ENCODE results near the gene SCT. TPM values are rescaled to one million over a fixed set of nuclear protein-coding genes. Genes with fewer than 3 reads are reported as not detected.

The SCT gene
- total and polyA plus RNA-seq, 2 donors (not counting 3 experiments of a cell fraction or from before 2014, with no cell fraction given) = not detected

DNA sequence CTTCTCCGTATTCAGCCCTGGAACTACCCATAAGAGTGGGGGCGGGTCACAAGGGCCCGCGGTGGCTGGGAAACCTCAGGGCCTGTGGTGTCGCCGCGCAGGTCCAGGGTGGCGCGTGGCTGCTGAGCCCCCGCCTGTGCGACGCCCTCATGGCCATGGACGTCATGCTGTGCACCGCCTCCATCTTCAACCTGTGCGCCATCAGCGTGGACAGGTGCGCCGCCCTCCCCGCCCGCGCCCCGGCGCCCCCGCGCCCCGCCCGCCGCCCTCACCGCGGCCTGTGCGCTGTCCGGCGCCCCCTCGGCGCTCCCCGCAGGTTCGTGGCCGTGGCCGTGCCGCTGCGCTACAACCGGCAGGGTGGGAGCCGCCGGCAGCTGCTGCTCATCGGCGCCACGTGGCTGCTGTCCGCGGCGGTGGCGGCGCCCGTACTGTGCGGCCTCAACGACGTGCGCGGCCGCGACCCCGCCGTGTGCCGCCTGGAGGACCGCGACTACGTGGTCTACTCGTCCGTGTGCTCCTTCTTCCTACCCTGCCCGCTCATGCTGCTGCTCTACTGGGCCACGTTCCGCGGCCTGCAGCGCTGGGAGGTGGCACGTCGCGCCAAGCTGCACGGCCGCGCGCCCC, 12.5 kb upstream of the SCT start:
- Histone ChIP-seq H3K9me1 (replicated peaks; ENCODE audit: control insufficient read depth, extremely low read depth, insufficient read depth, low read length) (no peaks in the 10 kb centered on the region), H3K4me3 (replicated peaks in 1 of 3; ENCODE audit: insufficient read depth in 1 of 3, low read depth in 1 of 3, low read length in 3 of 3) (no peak overlapping the region), H3K4me2 (ENCODE audit: insufficient read depth, low read length) (no peak overlapping the region), H2AFZ (ENCODE audit: low read depth, low read length) (no peak overlapping the region), H3K4me1 (ENCODE audit: control insufficient read depth, extremely low read depth, insufficient read depth, low read length) (peaks cover 4% of the 10 kb centered on the region), H3K27me3 (ENCODE audit: control insufficient read depth in 2 of 2, insufficient read depth in 2 of 2, low read length in 2 of 2) (peaks cover 27 to 45% of the 10 kb centered on the region in 2 experiments), H3K27ac (ENCODE audit: insufficient read depth, low read depth, low read length) (no peak overlapping the region), H3K79me2 (ENCODE audit: control insufficient read depth, insufficient read depth, low read length) (no peaks in the 10 kb centered on the region), H4K20me1 (replicated peaks; ENCODE audit: control insufficient read depth, extremely low read depth, insufficient read depth, low read length) (no peaks in the 10 kb centered on the region), H3K9me3 (replicated peaks; ENCODE audit: control insufficient read depth, insufficient read depth, low read length) (no peaks in the 10 kb centered on the region), H3K9ac (replicated peaks; ENCODE audit: extremely low read depth, insufficient read depth, low read length) (no peak overlapping the region), H3K36me3 (ENCODE audit: control insufficient read depth in 2 of 2, extremely low read depth in 1 of 2, insufficient read depth in 2 of 2, low read length in 2 of 2) (peaks cover 0 to 10% of the 10 kb centered on the region in 2 experiments)
- dilution Hi-C loops (cut with MboI; ENCODE audit: extremely low pct_ligation_motif_present, low sequenced_read_pairs) = no loop called here
- no peak for DNase-seq (ENCODE audit: low read depth, low spot score)
- FAIRE-seq = no peak
- ChIA-PET CTCF (interaction anchor here (0.6 kb wide), 1 partner anchor 46 kb away, joined by 3 read pairs; no protein-coding TSS in a partner anchor), POLR2A (no interaction called here)
- TF ChIP-seq EZH2 (IDR thresholded peaks at IDR 0.05; ENCODE audit: borderline replicate concordance, low read depth, low read length, severe bottlenecking) = peak; percentile 98
- TF ChIP-seq, protein P1, sequence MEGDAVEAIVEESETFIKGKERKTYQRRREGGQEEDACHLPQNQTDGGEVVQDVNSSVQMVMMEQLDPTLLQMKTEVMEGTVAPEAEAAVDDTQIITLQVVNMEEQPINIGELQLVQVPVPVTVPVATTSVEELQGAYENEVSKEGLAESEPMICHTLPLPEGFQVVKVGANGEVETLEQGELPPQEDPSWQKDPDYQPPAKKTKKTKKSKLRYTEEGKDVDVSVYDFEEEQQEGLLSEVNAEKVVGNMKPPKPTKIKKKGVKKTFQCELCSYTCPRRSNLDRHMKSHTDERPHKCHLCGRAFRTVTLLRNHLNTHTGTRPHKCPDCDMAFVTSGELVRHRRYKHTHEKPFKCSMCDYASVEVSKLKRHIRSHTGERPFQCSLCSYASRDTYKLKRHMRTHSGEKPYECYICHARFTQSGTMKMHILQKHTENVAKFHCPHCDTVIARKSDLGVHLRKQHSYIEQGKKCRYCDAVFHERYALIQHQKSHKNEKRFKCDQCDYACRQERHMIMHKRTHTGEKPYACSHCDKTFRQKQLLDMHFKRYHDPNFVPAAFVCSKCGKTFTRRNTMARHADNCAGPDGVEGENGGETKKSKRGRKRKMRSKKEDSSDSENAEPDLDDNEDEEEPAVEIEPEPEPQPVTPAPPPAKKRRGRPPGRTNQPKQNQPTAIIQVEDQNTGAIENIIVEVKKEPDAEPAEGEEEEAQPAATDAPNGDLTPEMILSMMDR (IDR thresholded peaks at IDR 0.05; ENCODE audit: extremely low read depth in 1 of 2, insufficient read depth in 1 of 2, low read depth in 1 of 2, low read length in 2 of 2) = no peak
- BruUV-seq (replicated peaks) = no TSS peak
- intact Hi-C loops (cut with micrococcal nuclease) = no loop called here

DNA sequence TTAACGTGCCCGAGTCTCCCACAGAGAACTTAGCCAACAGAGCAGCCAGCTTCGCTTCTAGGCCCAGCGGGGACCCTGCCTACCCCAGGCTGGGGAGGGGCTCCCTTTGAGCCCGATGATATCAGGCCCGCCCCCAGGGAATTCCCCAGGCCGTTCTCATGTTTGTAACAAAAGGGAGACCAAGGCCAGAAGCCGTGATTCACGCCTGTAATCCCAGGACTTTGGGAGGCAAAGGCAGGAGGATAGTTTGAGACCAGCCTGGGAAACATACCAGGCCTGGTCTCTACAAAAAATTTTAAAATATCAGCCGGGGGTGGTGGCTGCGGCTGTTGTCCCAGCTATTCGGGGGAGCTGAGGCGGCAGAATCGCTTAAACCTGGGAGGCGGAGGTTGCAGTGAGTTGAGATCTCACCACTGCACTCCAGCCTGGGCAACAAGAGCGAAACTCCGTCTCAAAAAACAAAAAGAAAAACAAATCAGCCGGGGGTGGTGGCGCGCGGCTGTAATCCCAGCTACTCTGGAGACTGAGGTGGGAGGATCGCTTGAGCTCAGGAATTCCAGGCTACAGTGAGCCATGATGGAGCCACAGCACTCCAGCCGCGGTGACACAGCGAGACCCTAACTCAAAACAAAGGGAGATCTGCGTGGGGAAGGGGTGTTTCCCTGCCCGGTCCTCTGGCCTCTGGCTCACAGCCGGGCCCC, 11.8 kb upstream of the SCT start:
- no peak for FAIRE-seq
- H3K4me2 ChIP-seq (ENCODE audit: insufficient read depth, low read length) = no peak overlapping the region
- POLR2A ChIA-PET = no interaction called here
- no peaks in the 10 kb centered on the region for H3K79me2 ChIP-seq (ENCODE audit: control insufficient read depth, insufficient read depth, low read length)
- no peaks in the 10 kb centered on the region for H3K9me3 ChIP-seq (replicated peaks; ENCODE audit: control insufficient read depth, insufficient read depth, low read length)
- H3K4me3 ChIP-seq (replicated peaks in 1 of 3; ENCODE audit: insufficient read depth in 1 of 3, low read depth in 1 of 3, low read length in 3 of 3) = no peak overlapping the region
- H3K27me3 ChIP-seq (ENCODE audit: control insufficient read depth in 2 of 2, insufficient read depth in 2 of 2, low read length in 2 of 2) = peaks cover 27 to 45% of the 10 kb centered on the region in 2 experiments
- no peak overlapping the region for H2AFZ ChIP-seq (ENCODE audit: low read depth, low read length)
- peaks cover 4% of the 10 kb centered on the region for H3K4me1 ChIP-seq (ENCODE audit: control insufficient read depth, extremely low read depth, insufficient read depth, low read length)
- BruUV-seq (replicated peaks) = no TSS peak
- intact Hi-C loops (cut with micrococcal nuclease) = no loop called here
- CTCF ChIA-PET = no interaction called here
- H3K27ac ChIP-seq (ENCODE audit: insufficient read depth, low read depth, low read length) = no peak overlapping the region
- H3K36me3 ChIP-seq (ENCODE audit: control insufficient read depth in 2 of 2, extremely low read depth in 1 of 2, insufficient read depth in 2 of 2, low read length in 2 of 2) = peaks cover 0 to 4% of the 10 kb centered on the region in 2 experiments
- dilution Hi-C loops (cut with MboI; ENCODE audit: extremely low pct_ligation_motif_present, low sequenced_read_pairs) = no loop called here
- H4K20me1 ChIP-seq (replicated peaks; ENCODE audit: control insufficient read depth, extremely low read depth, insufficient read depth, low read length) = no peaks in the 10 kb centered on the region
- H3K9me1 ChIP-seq (replicated peaks; ENCODE audit: control insufficient read depth, extremely low read depth, insufficient read depth, low read length) = no peaks in the 10 kb centered on the region
- TF ChIP-seq POLR2AphosphoS5 (IDR thresholded peaks at IDR 0.05; ENCODE audit: insufficient read depth, low read depth, low read length) = no peak
- no peak for TF ChIP-seq GATA2 (IDR thresholded peaks at IDR 0.05; ENCODE audit: insufficient read depth, insufficient read length, low read depth, low read length)
- H3K9ac ChIP-seq (replicated peaks; ENCODE audit: extremely low read depth, insufficient read depth, low read length) = no peak overlapping the region
- DNase-seq (ENCODE audit: low read depth, low spot score) = no peak

Measured in endothelial cell of umbilical vein (primary cell).